PC-3 (cell line): ENCODE measurements around the gene TNFAIP8. TPM values are rescaled to one million over a fixed set of nuclear protein-coding genes. Genes with fewer than 3 reads are reported as not detected.

ENCODE experiments used
- total RNA-seq: library from RNA; depleted of rRNA; stranded (reverse); fragments of >200 nt; gene quantifications from 2 replicates; pipeline ENCODE4 v1.2.3, GENCODE V29; 2014; rRNA removed

TNFAIP8 gene
- total RNA-seq, 1 experiment from 2014 or later = 20.0 TPM

Other genes with a start within 250 kb of the TNFAIP8 start
- gene HSD17B4, start 96.5 kb downstream of the TNFAIP8 start, total RNA-seq = 101 and 165 TPM in 2 replicates